ENCODE results near the gene DNAJC4. TPM values are rescaled to one million over a fixed set of nuclear protein-coding genes. Genes with fewer than 3 reads are reported as not detected.

DNAJC4 gene
- polyA plus RNA-seq, 2 of the 4 experiments (the other 2 are of a cell fraction) = 9.8 to 16.2 TPM

DNA sequence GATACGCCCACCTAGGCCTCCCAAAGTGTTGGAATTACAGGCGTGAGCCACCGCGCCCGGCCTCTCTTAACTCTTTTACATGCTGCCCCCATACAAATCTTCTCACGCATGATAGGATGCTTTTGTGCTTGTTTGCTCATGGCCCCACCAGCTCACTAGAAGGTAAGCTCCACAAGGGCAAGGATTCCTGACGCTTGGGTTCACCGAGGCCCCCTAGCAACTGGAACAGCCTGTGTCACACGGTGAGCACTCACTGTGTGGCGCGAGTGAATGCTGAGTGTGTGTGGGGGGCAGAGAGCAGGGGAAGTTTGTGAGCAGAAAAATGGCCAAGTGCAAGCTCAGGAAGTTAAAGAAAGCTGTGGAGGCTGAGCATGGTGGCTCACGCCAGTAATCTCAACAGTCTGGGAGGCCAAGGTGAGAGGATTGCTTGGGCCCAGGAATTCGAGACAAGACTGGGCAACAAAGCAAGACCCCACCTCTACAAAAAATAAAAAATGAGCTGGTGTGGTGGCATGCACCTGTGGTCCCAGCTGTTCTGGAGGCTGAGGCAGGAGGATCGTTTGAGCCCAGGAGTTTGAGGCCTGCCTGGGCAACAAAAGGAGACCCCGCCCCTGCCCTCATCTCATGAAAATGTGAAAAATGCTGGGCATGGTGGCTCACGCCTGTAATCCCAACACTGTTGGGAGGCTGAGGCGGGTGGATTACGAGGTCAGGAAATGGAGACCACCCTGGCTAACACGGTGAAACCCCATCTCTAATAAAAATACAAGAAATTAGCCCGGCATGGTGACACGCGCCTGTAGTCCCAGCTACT is 51.8 kb downstream of the DNAJC4 start:
- Histone ChIP-seq H3K9me3 (no peaks in the 10 kb centered on the region), H3K4me1 (peaks cover 21% of the 10 kb centered on the region), H3K4me3 (no peak overlapping the region), H3K27ac (no peak overlapping the region), H3K4me2 (no peak overlapping the region)
- POLR2A ChIA-PET = interaction anchor here (0.5 to 5.8 kb wide), 4 partner anchors 12 to 57 kb away, joined by 4 to 49 read pairs (median 10); partner anchors contain the start of gene ESRRA
- DNase-seq (ENCODE audit: low read depth in 1 of 2, low spot score in 1 of 2) (no peak), FAIRE-seq (no peak), ATAC-seq (no peak)
- WGBS (ENCODE audit: missing lambda C conversion rate) = 94% methylated on average over 22 of the region's 22 CpGs
- CTCF ChIA-PET = interaction anchor here (0.9 to 20.5 kb wide), 5 partner anchors 10 to 49 kb away, joined by 3 to 448 read pairs (median 7); partner anchors contain the start of genes CATSPERZ, ESRRA and PLCB3
- no peak for TF ChIP-seq MYC (IDR thresholded peaks at IDR 0.05; ENCODE audit: borderline replicate concordance, low read length)

DNA sequence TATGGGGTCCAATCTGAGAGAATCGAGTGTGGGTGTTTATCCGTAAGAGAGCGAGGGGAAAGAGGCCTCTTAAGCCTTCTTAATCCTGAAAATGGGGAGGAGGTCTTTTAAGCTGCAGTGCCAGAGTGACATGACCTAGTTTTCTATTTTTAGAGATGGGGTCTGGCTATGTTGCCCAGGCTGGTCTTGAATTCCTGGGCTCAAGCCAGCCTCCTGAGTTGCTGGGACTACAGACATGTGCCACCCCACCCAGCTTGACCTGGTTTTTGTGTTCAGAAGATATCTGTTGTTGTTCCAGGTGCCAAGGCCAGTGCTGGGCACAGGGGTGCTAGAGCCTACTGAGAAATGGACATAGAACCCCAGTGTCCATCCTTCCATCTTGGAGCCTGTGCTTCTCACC is 52.7 kb downstream of the DNAJC4 start:
- POLR2A ChIA-PET = interaction anchor here (4.1 to 5.8 kb wide), 2 partner anchors 13 to 22 kb away, joined by 17 to 49 read pairs; partner anchors contain the start of gene ESRRA

More for the DNA sequence above, 52.7 kb downstream of the DNAJC4 start:
- Histone ChIP-seq H3K9me3 (no peaks in the 10 kb centered on the region), H3K4me2 (peak overlapping the region; percentile 86), H3K4me1 (peaks cover 17% of the 10 kb centered on the region; the same call in 1 of the 3 replicates), H3K27ac (peak overlapping the region in 1 of 2 experiments; percentile 98; a peak in 2 of 6 replicates), H3K4me3 (no peak overlapping the region)
- 97% methylated on average over 3 of the region's 3 CpGs for WGBS (ENCODE audit: missing lambda C conversion rate)
- DNase-seq (ENCODE audit: low read depth in 1 of 2, low spot score in 1 of 2) (no peak), ATAC-seq (no peak), FAIRE-seq (no peak)
- CTCF ChIA-PET = interaction anchor here (0.8 to 20.5 kb wide), 5 partner anchors 12 to 72 kb away, joined by 3 to 448 read pairs (median 7); partner anchors contain the start of genes CATSPERZ, ESRRA and PLCB3
- TF ChIP-seq FOSL2 (IDR thresholded peaks at IDR 0.05) (no peak), FOSL2 (CRISPR knock-in tag; IDR thresholded peaks at IDR 0.05) (no peak), CEBPB (IDR thresholded peaks at IDR 0.05) (no peak), RNF2 (IDR thresholded peaks at IDR 0.05; ENCODE audit: borderline replicate concordance, low read depth) (no peak), NFE2L2 (conservative IDR thresholded peaks at IDR 0.05; ENCODE audit: low read length) (no peak), SREBF2 (IDR thresholded peaks at IDR 0.05) (no peak), MAFK (IDR thresholded peaks at IDR 0.05; ENCODE audit: partially characterized antibody) (no peak), HDAC2 (IDR thresholded peaks at IDR 0.05) (no peak), HOXA7 (CRISPR knock-in tag; IDR thresholded peaks at IDR 0.05) (no peak), KDM5A (IDR thresholded peaks at IDR 0.05) (no peak), JUNB (IDR thresholded peaks at IDR 0.05) (no peak), NR3C1 (IDR thresholded peaks at IDR 0.05) (no peak), E2F6 (IDR thresholded peaks at IDR 0.05; ENCODE audit: borderline replicate concordance, low read depth) (no peak), TFCP2L1 (CRISPR knock-in tag; IDR thresholded peaks at IDR 0.05) (no peak), ESRRA (IDR thresholded peaks at IDR 0.05; ENCODE audit: borderline replicate concordance, low read length) (no peak), RAD21 (conservative IDR thresholded peaks at IDR 0.05 in 1 of 2, IDR thresholded peaks at IDR 0.05 in 1 of 2) (no peak), HOXB5 (CRISPR knock-in tag; IDR thresholded peaks at IDR 0.05) (no peak)
- TF ChIP-seq, protein P1, sequence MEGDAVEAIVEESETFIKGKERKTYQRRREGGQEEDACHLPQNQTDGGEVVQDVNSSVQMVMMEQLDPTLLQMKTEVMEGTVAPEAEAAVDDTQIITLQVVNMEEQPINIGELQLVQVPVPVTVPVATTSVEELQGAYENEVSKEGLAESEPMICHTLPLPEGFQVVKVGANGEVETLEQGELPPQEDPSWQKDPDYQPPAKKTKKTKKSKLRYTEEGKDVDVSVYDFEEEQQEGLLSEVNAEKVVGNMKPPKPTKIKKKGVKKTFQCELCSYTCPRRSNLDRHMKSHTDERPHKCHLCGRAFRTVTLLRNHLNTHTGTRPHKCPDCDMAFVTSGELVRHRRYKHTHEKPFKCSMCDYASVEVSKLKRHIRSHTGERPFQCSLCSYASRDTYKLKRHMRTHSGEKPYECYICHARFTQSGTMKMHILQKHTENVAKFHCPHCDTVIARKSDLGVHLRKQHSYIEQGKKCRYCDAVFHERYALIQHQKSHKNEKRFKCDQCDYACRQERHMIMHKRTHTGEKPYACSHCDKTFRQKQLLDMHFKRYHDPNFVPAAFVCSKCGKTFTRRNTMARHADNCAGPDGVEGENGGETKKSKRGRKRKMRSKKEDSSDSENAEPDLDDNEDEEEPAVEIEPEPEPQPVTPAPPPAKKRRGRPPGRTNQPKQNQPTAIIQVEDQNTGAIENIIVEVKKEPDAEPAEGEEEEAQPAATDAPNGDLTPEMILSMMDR (IDR thresholded peaks at IDR 0.05) = no peak
- TF ChIP-seq, protein P2, sequence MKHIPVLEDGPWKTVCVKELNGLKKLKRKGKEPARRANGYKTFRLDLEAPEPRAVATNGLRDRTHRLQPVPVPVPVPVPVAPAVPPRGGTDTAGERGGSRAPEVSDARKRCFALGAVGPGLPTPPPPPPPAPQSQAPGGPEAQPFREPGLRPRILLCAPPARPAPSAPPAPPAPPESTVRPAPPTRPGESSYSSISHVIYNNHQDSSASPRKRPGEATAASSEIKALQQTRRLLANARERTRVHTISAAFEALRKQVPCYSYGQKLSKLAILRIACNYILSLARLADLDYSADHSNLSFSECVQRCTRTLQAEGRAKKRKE (CRISPR knock-in tag; IDR thresholded peaks at IDR 0.05; ENCODE audit: low read depth) = no peak

Other genes with a start within 250 kb of the DNAJC4 start
- gene OTUB1, start 244.1 kb upstream of the DNAJC4 start, polyA plus RNA-seq (2011; rRNA removed) = 109 and 113 TPM in 2 replicates
- 94.0 to 97.4 TPM (median 95.8 TPM) in 3 replicates for gene OTUB1, start 244.1 kb upstream of the DNAJC4 start, polyA plus RNA-seq (2017; fragmentation: RNase III; extraction: RNeasy Plus Mini Kit Qiagen cat#74134 plus additional on column Dnase treatment)
- 0.28 and 0.31 TPM in 2 replicates for gene FLRT1, start 194.6 kb upstream of the DNAJC4 start, polyA plus RNA-seq (2011; rRNA removed)
- gene FLRT1, start 194.6 kb upstream of the DNAJC4 start, polyA plus RNA-seq (2017; fragmentation: RNase III; extraction: RNeasy Plus Mini Kit Qiagen cat#74134 plus additional on column Dnase treatment) = 0.07 to 0.13 TPM (median 0.10 TPM) in 3 replicates
- 10.0 and 16.6 TPM in 2 replicates for gene MACROD1, start 64.4 kb upstream of the DNAJC4 start, polyA plus RNA-seq (2011; rRNA removed)
- gene MACROD1, start 64.4 kb upstream of the DNAJC4 start, polyA plus RNA-seq (2017; fragmentation: RNase III; extraction: RNeasy Plus Mini Kit Qiagen cat#74134 plus additional on column Dnase treatment) = 12.0 to 16.4 TPM (median 15.1 TPM) in 3 replicates
- gene STIP1, start 44.4 kb upstream of the DNAJC4 start, polyA plus RNA-seq (2011; rRNA removed) = 288 and 300 TPM in 2 replicates
- gene STIP1, start 44.4 kb upstream of the DNAJC4 start, polyA plus RNA-seq (2017; fragmentation: RNase III; extraction: RNeasy Plus Mini Kit Qiagen cat#74134 plus additional on column Dnase treatment) = 274 to 320 TPM (median 297 TPM) in 3 replicates
- 0.42 and 0.56 TPM in 2 replicates for gene FERMT3, start 23.8 kb upstream of the DNAJC4 start, polyA plus RNA-seq (2011; rRNA removed)
- 1.9 to 2.1 TPM (median 2.0 TPM) in 3 replicates for gene FERMT3, start 23.8 kb upstream of the DNAJC4 start, polyA plus RNA-seq (2017; fragmentation: RNase III; extraction: RNeasy Plus Mini Kit Qiagen cat#74134 plus additional on column Dnase treatment)
- gene TRPT1, start 4.4 kb upstream of the DNAJC4 start, polyA plus RNA-seq (2011; rRNA removed) = 18.6 and 25.2 TPM in 2 replicates
- 24.2 to 28.5 TPM (median 26.1 TPM) in 3 replicates for gene TRPT1, start 4.4 kb upstream of the DNAJC4 start, polyA plus RNA-seq (2017; fragmentation: RNase III; extraction: RNeasy Plus Mini Kit Qiagen cat#74134 plus additional on column Dnase treatment)
- 21.5 and 21.7 TPM in 2 replicates for gene NUDT22, start 4.3 kb upstream of the DNAJC4 start, polyA plus RNA-seq (2011; rRNA removed)
- 25.7 to 33.2 TPM (median 33.1 TPM) in 3 replicates for gene NUDT22, start 4.3 kb upstream of the DNAJC4 start, polyA plus RNA-seq (2017; fragmentation: RNase III; extraction: RNeasy Plus Mini Kit Qiagen cat#74134 plus additional on column Dnase treatment)
- 6.8 and 10.9 TPM in 2 replicates for gene VEGFB, start 4.0 kb downstream of the DNAJC4 start, polyA plus RNA-seq (2011; rRNA removed)
- gene VEGFB, start 4.0 kb downstream of the DNAJC4 start, polyA plus RNA-seq (2017; fragmentation: RNase III; extraction: RNeasy Plus Mini Kit Qiagen cat#74134 plus additional on column Dnase treatment) = 24.6 to 26.7 TPM (median 26.5 TPM) in 3 replicates
- 40.5 and 41.4 TPM in 2 replicates for gene FKBP2, start 10.5 kb downstream of the DNAJC4 start, polyA plus RNA-seq (2011; rRNA removed)
- gene FKBP2, start 10.5 kb downstream of the DNAJC4 start, polyA plus RNA-seq (2017; fragmentation: RNase III; extraction: RNeasy Plus Mini Kit Qiagen cat#74134 plus additional on column Dnase treatment) = 131 to 142 TPM (median 136 TPM) in 3 replicates
- 129 and 154 TPM in 2 replicates for gene PPP1R14B, start 16.4 kb downstream of the DNAJC4 start, polyA plus RNA-seq (2011; rRNA removed)
- gene PPP1R14B, start 16.4 kb downstream of the DNAJC4 start, polyA plus RNA-seq (2017; fragmentation: RNase III; extraction: RNeasy Plus Mini Kit Qiagen cat#74134 plus additional on column Dnase treatment) = 152 to 155 TPM (median 152 TPM) in 3 replicates
- 8.8 and 9.9 TPM in 2 replicates for gene PLCB3, start 21.0 kb downstream of the DNAJC4 start, polyA plus RNA-seq (2011; rRNA removed)
- gene PLCB3, start 21.0 kb downstream of the DNAJC4 start, polyA plus RNA-seq (2017; fragmentation: RNase III; extraction: RNeasy Plus Mini Kit Qiagen cat#74134 plus additional on column Dnase treatment) = 19.2 to 21.3 TPM (median 21.2 TPM) in 3 replicates
- gene BAD, start 54.1 kb downstream of the DNAJC4 start, polyA plus RNA-seq (2011; rRNA removed) = 33.7 and 35.6 TPM in 2 replicates
- gene BAD, start 54.1 kb downstream of the DNAJC4 start, polyA plus RNA-seq (2017; fragmentation: RNase III; extraction: RNeasy Plus Mini Kit Qiagen cat#74134 plus additional on column Dnase treatment) = 65.7 to 68.4 TPM (median 66.4 TPM) in 3 replicates
- 11.0 and 14.4 TPM in 2 replicates for gene GPR137, start 55.3 kb downstream of the DNAJC4 start, polyA plus RNA-seq (2011; rRNA removed)
- gene GPR137, start 55.3 kb downstream of the DNAJC4 start, polyA plus RNA-seq (2017; fragmentation: RNase III; extraction: RNeasy Plus Mini Kit Qiagen cat#74134 plus additional on column Dnase treatment) = 33.9 to 38.5 TPM (median 37.4 TPM) in 3 replicates
- gene KCNK4, start 60.8 kb downstream of the DNAJC4 start, polyA plus RNA-seq (2011; rRNA removed) = not detected in 2 replicates
- 0.12 to 0.28 TPM (median 0.17 TPM) in 3 replicates for gene KCNK4, start 60.8 kb downstream of the DNAJC4 start, polyA plus RNA-seq (2017; fragmentation: RNase III; extraction: RNeasy Plus Mini Kit Qiagen cat#74134 plus additional on column Dnase treatment)
- 1.9 TPM in 2 replicates for gene CATSPERZ, start 69.8 kb downstream of the DNAJC4 start, polyA plus RNA-seq (2011; rRNA removed)
- gene CATSPERZ, start 69.8 kb downstream of the DNAJC4 start, polyA plus RNA-seq (2017; fragmentation: RNase III; extraction: RNeasy Plus Mini Kit Qiagen cat#74134 plus additional on column Dnase treatment) = 3.4 to 4.7 TPM (median 4.1 TPM) in 3 replicates
- 13.9 and 15.2 TPM in 2 replicates for gene ESRRA, start 75.0 kb downstream of the DNAJC4 start, polyA plus RNA-seq (2011; rRNA removed)
- gene ESRRA, start 75.0 kb downstream of the DNAJC4 start, polyA plus RNA-seq (2017; fragmentation: RNase III; extraction: RNeasy Plus Mini Kit Qiagen cat#74134 plus additional on column Dnase treatment) = 30.9 to 35.5 TPM (median 33.5 TPM) in 3 replicates
- gene TRMT112, start 87.0 kb downstream of the DNAJC4 start, polyA plus RNA-seq (2011; rRNA removed) = 305 and 363 TPM in 2 replicates
- gene TRMT112, start 87.0 kb downstream of the DNAJC4 start, polyA plus RNA-seq (2017; fragmentation: RNase III; extraction: RNeasy Plus Mini Kit Qiagen cat#74134 plus additional on column Dnase treatment) = 424 to 447 TPM (median 440 TPM) in 3 replicates
- 305 and 377 TPM in 2 replicates for gene PRDX5, start 87.6 kb downstream of the DNAJC4 start, polyA plus RNA-seq (2011; rRNA removed)
- gene PRDX5, start 87.6 kb downstream of the DNAJC4 start, polyA plus RNA-seq (2017; fragmentation: RNase III; extraction: RNeasy Plus Mini Kit Qiagen cat#74134 plus additional on column Dnase treatment) = 442 to 500 TPM (median 491 TPM) in 3 replicates
- gene CCDC88B, start 109.7 kb downstream of the DNAJC4 start, polyA plus RNA-seq (2011; rRNA removed) = 4.8 and 5.7 TPM in 2 replicates
- 8.8 to 10.3 TPM (median 9.7 TPM) in 3 replicates for gene CCDC88B, start 109.7 kb downstream of the DNAJC4 start, polyA plus RNA-seq (2017; fragmentation: RNase III; extraction: RNeasy Plus Mini Kit Qiagen cat#74134 plus additional on column Dnase treatment)
- 19.1 and 21.4 TPM in 2 replicates for gene RPS6KA4, start 128.6 kb downstream of the DNAJC4 start, polyA plus RNA-seq (2011; rRNA removed)
- 34.5 to 40.4 TPM (median 35.9 TPM) in 3 replicates for gene RPS6KA4, start 128.6 kb downstream of the DNAJC4 start, polyA plus RNA-seq (2017; fragmentation: RNase III; extraction: RNeasy Plus Mini Kit Qiagen cat#74134 plus additional on column Dnase treatment)

Data from A549 (cell line).